HepG2 (cell line): ENCODE results near the gene SAMD14. TPM values are rescaled to one million over a fixed set of nuclear protein-coding genes. Genes with fewer than 3 reads are reported as not detected.

ENCODE experiments used
- ATAC-seq: fragments of 200-7000 bp; cut with Tn5 transposase; 3 replicates; pipeline ENCODE4 v1.9.1; 2020; ENCODE audit warnings: mild to moderate bottlenecking, moderate library complexity
- BruUV-seq: library from RNA; stranded (reverse); fragments of 400-500 nt; replicated peaks from 2 replicates; lab custom pipeline; 2021; lab: Mats Ljungman, UMichigan
- CTCF ChIA-PET: fragments of 300-600 bp; formaldehyde crosslinking; extraction: SDS; loops from one replicate; lab custom pipeline; 2021; ENCODE audit warnings: low total read pairs, inconsistent platforms, low intra/inter-chr PET ratio; lab: Yijun Ruan, JAX
- POLR2A ChIA-PET: fragments of 350-600 bp; sonication (Branson Sonifier 250); formaldehyde crosslinking; loops from one replicate; lab custom pipeline; 2020; ENCODE audit warnings: antibody characterized with exemption, inconsistent platforms; lab: Yijun Ruan, JAX
- DNase-seq: peaks from one replicate; pipeline ENCODE4 v3.0.0-alpha.2; 2015; ENCODE audit warnings: low spot score
- FAIRE-seq: peaks from 3 replicates; lab custom pipeline; 2011; peaks lifted over from hg19 to GRCh38; lab: Jason Lieb, UNC
- H2AFZ ChIP-seq: one replicate; pipeline ENCODE4 v1.6.1; 2011; ENCODE audit warnings: low read length, inconsistent platforms
- H3K27ac ChIP-seq: fragments of 300-600 bp; 3 replicates; pipeline ENCODE4 v1.8.0; 2011; ENCODE audit warnings: mixed run types, mild to moderate bottlenecking, mixed read lengths, low read length, inconsistent platforms; ENCODE audit not compliant: insufficient read depth; ENCODE audit errors: extremely low read length
- H3K27me3 ChIP-seq, 2 experiments: fragments of 200-600 bp in 1 of 2; 2 replicates in 1 of 2; 3 replicates in 1 of 2; pipeline versions ENCODE4 v1.6.0 to v1.8.0; 2011; ENCODE audit warnings: low read length in 2 of 2, mild to moderate bottlenecking in 2 of 2, moderate library complexity in 2 of 2, inconsistent platforms in 1 of 2; ENCODE audit not compliant: insufficient read depth in 2 of 2, control insufficient read depth in 1 of 2
- H3K36me3 ChIP-seq, 2 experiments: fragments of 200-600 bp in 1 of 2; replicated peaks in 1 of 2; 2 replicates in 1 of 2; 3 replicates in 1 of 2; pipeline versions ENCODE4 v1.5.1 to v1.8.0; 2011; ENCODE audit warnings: low read length in 2 of 2, inconsistent platforms in 1 of 2; ENCODE audit not compliant: insufficient read depth in 2 of 2, control insufficient read depth in 1 of 2
- H3K4me1 ChIP-seq: 2 replicates; pipeline ENCODE4 v1.5.1; 2012; ENCODE audit warnings: low read length, inconsistent platforms; ENCODE audit not compliant: insufficient read depth
- H3K4me2 ChIP-seq: 2 replicates; pipeline ENCODE4 v1.6.0; 2011; ENCODE audit warnings: low read depth, low read length, inconsistent platforms
- H3K4me3 ChIP-seq, 3 experiments: fragments of 200-600 bp in 1 of 3; sonication (generic), shearing (Covaris generic) in 1 of 3; replicated peaks in 1 of 3; 2 replicates each; pipeline ENCODE4 v1.5.1; 2011 to 2016; ENCODE audit warnings: low read length in 3 of 3, inconsistent platforms in 2 of 3, low read depth in 2 of 3, mild to moderate bottlenecking in 2 of 3, control low read depth in 1 of 3, mixed read lengths in 1 of 3; ENCODE audit not compliant: insufficient read depth in 1 of 3
- H3K79me2 ChIP-seq: one replicate; pipeline ENCODE4 v1.6.1; 2011; ENCODE audit warnings: low read length, inconsistent platforms; ENCODE audit not compliant: insufficient read depth
- H3K9ac ChIP-seq: 2 replicates; pipeline ENCODE4 v1.6.0; 2011; ENCODE audit warnings: mild to moderate bottlenecking, low read depth, low read length, inconsistent platforms; ENCODE audit not compliant: insufficient read depth
- H3K9me3 ChIP-seq: 2 replicates; pipeline ENCODE4 v1.5.1; 2012; ENCODE audit warnings: mild to moderate bottlenecking, low read length
- H4K20me1 ChIP-seq: 2 replicates; pipeline ENCODE4 v1.6.0; 2011; ENCODE audit warnings: inconsistent platforms, mild to moderate bottlenecking, low read length, moderate library complexity; ENCODE audit not compliant: insufficient read depth
- CEBPB ChIP-seq: IDR thresholded peaks from 2 replicates; pipeline ENCODE4 v1.6.1; 2011; ENCODE audit warnings: low read depth, low read length, improper control_type of control experiment, borderline replicate concordance
- GTF2F1 ChIP-seq: fragments of 150-350 bp; IDR thresholded peaks from 2 replicates; pipeline ENCODE4 v1.6.1; 2014; ENCODE audit warnings: low read length
- MYC ChIP-seq: sonication (generic); formaldehyde crosslinking; IDR thresholded peaks from 2 replicates; pipeline ENCODE4 v1.9.0; 2021; ENCODE audit warnings: missing genetic modification reagents, borderline replicate concordance
- XBP1 ChIP-seq: sonication (generic); formaldehyde crosslinking; IDR thresholded peaks from 2 replicates; pipeline ENCODE4 v1.5.0; 2020; ENCODE audit warnings: missing genetic modification reagents
- ZNF24 ChIP-seq: fragments of 450-650 bp; IDR thresholded peaks from 2 replicates; pipeline ENCODE4 v1.6.1; 2017; ENCODE audit warnings: antibody characterized with exemption, mild to moderate bottlenecking
- ZNF446 ChIP-seq: sonication (generic); formaldehyde crosslinking; IDR thresholded peaks from 2 replicates; pipeline ENCODE4 v1.5.0; 2020; ENCODE audit warnings: mild to moderate bottlenecking, missing genetic modification reagents
- ZNF451 ChIP-seq: sonication (generic); formaldehyde crosslinking; IDR thresholded peaks from 2 replicates; pipeline ENCODE4 v1.5.0; 2020; ENCODE audit warnings: mild to moderate bottlenecking, missing genetic modification reagents
- ZNF562 ChIP-seq: sonication (generic); formaldehyde crosslinking; IDR thresholded peaks from 2 replicates; pipeline ENCODE4 v1.8.0; 2022; ENCODE audit warnings: missing genetic modification reagents, borderline replicate concordance
- WGBS: methylation state at CpG from one replicate; pipeline ENCODE4 v1.1.6; 2017; ENCODE audit warnings: low lambda C conversion rate; 5-methylcytosine and 5-hydroxymethylcytosine counted together
- in situ Hi-C: cut with HindIII; loops from 2 replicates; pipeline ENCODE4 v1.10.0; 2017; ENCODE audit warnings: low pct_unique_long_range_greater_than_20kb; ENCODE audit not compliant: extremely low pct_ligation_motif_present
- intact Hi-C: fragments of 100-400 bp; cut with micrococcal nuclease; formaldehyde crosslinking; loops from one replicate; pipeline ENCODE4 v1.10.0; 2022; ENCODE audit not compliant: unreplicated experiment
- polyA plus RNA-seq, 8 experiments: library from polyadenylated mRNA; depleted of rRNA in 3 of 8; stranded (reverse) in 7 of 8; unstranded in 1 of 8; fragments of >200 nt; fragmentation: Illumina TruSeq in 4 of 8; extraction: Trizol in 4 of 8; gene quantifications; 2 replicates each; pipeline versions ENCODE4 v1.2.1 to v1.2.3, GENCODE V29; 2011 to 2016; ENCODE audit warnings: low read depth in 4 of 8, missing spikeins in 1 of 8, mixed read lengths in 1 of 8; ENCODE audit not compliant: insufficient read depth in 1 of 8
- total RNA-seq, 5 experiments: library from RNA; depleted of rRNA; stranded (reverse); fragments of >200 nt; fragmentation: Illumina TruSeq; extraction: Trizol; gene quantifications; 2 replicates each; pipeline ENCODE4 v1.2.3, GENCODE V29; 2016; ENCODE audit warnings: low read depth in 1 of 5
- TF ChIP-seq, protein P1 (sequence below): sonication (generic); formaldehyde crosslinking; IDR thresholded peaks from 2 replicates; pipeline ENCODE4 v1.8.1; 2023; ENCODE audit warnings: mild to moderate bottlenecking, moderate library complexity, missing genetic modification reagents
- TF ChIP-seq, protein P2 (sequence below): sonication (generic); formaldehyde crosslinking; IDR thresholded peaks from 2 replicates; pipeline ENCODE4 v1.5.0; 2020; ENCODE audit warnings: missing genetic modification reagents, mild to moderate bottlenecking, borderline replicate concordance

Gene SAMD14
- total and polyA plus RNA-seq, 2 of the 13 experiments (the other 11 are each of a cell fraction or from before 2014, with no cell fraction given), result 0.07 to 0.22 TPM

DNA sequence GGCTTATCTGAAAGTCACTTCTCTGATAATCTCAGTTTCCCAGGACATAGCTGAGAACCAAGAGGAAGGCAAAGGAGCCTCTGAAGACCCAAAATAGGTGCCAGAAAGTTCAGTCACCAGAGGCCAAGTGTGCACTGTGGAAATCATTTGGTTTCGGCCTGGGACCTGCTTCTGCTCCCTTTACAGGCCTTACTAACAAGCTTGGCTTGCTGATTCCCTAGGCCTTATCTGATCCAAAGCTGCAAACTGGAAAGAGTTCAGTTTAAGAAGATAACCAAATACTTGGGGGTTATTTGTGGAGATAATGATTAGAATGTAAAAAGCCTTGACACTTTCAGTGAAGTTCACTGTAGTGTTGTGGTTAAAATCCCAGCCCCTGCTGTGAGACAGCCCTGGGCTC, 57.0 kb downstream of the SAMD14 start:
- H3K27ac ChIP-seq, result no peak overlapping the region
- no peak overlapping the region for H2AFZ ChIP-seq
- H3K79me2 ChIP-seq, result no peaks in the 10 kb centered on the region
- POLR2A ChIA-PET, result no interaction called here
- no peak overlapping the region for H3K9ac ChIP-seq
- H3K9me3 ChIP-seq, result no peaks in the 10 kb centered on the region
- WGBS, result 13% methylated on average over 1 of the region's 1 CpG
- ATAC-seq, result no peak
- H3K4me2 ChIP-seq, result no peak overlapping the region
- H3K27me3 ChIP-seq, result peaks cover 0 to 26% of the 10 kb centered on the region in 2 experiments; a peak in 2 of 5 replicates
- intact Hi-C loops, result no loop called here
- in situ Hi-C loops, result no loop called here
- CTCF ChIA-PET, result no interaction called here
- H3K36me3 ChIP-seq, result no peaks in the 10 kb centered on the region
- no peak for FAIRE-seq
- H3K4me1 ChIP-seq, result no peaks in the 10 kb centered on the region
- DNase-seq, result no peak
- no peaks in the 10 kb centered on the region; the same call in 1 of the 2 replicates for H4K20me1 ChIP-seq
- no TSS peak for BruUV-seq
- no peak overlapping the region for H3K4me3 ChIP-seq
- TF ChIP-seq XBP1 (CRISPR knock-in tag), result no peak
- TF ChIP-seq ZNF451 (CRISPR knock-in tag), result no peak
- TF ChIP-seq MYC (CRISPR knock-in tag), result no peak
- TF ChIP-seq ZNF562 (CRISPR knock-in tag), result no peak
- TF ChIP-seq CEBPB, result no peak
- no peak for TF ChIP-seq ZNF446
- no peak for TF ChIP-seq ZNF24
- TF ChIP-seq, protein P1, sequence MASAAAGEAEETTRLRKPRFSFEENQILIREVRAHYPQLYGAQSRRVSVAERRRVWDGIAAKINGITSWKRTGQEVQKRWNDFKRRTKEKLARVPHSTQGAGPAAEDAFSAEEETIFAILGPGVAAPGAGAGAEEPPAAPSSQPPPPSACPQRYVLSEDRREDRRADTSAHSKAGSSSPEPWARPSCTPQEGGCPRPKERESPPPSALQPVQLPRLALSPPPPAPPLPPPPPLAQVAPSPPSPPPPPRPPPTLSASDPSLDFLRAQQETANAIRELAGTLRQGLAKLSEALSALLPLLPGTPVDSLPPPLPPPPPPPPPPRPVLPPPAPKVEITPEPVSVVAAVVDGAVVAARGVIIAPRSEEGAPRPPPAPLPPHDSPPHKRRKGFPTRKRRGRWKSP (CRISPR knock-in tag), result no peak
- TF ChIP-seq, protein P2, sequence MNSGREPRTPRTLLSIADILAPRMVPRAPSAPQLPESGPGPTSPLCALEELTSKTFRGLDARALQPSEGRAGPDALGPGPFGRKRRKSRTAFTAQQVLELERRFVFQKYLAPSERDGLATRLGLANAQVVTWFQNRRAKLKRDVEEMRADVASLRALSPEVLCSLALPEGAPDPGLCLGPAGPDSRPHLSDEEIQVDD (CRISPR knock-in tag), result no peak
- no peak for TF ChIP-seq GTF2F1
